Esophagus muscularis mucosa (tissue), 4 donors: ENCODE results near the gene HERPUD2.

Experiments
- CTCF ChIP-seq, 3 experiments: fragments of 200-600 bp in 2 of 3; fragments of 450-650 bp in 1 of 3; sonication (generic) in 2 of 3; IDR thresholded peaks; one replicate each; pipeline ENCODE4 v1.5.1; 2017 to 2019; ENCODE audit warnings: antibody characterized with exemption in 3 of 3, mild to moderate bottlenecking in 2 of 3, moderate library complexity in 1 of 3
- EP300 ChIP-seq: sonication (generic); formaldehyde crosslinking; IDR thresholded peaks from one replicate; pipeline ENCODE4 v1.6.1; 2017; ENCODE audit warnings: antibody characterized with exemption
- POLR2A ChIP-seq: fragments of 450-650 bp; IDR thresholded peaks from one replicate; pipeline ENCODE4 v1.6.1; 2017; ENCODE audit warnings: antibody characterized with exemption, moderate library complexity, mild to moderate bottlenecking, low read depth

GRCh38 chr7:35596061-35596460, 98.9 kb downstream of the HERPUD2 start:
- TF ChIP-seq CTCF (IDR thresholded peaks at IDR 0.05) (no peak), POLR2A (no peak), EP300 (no peak)
